MM.1S (cell line): Measurements from ENCODE around the gene JPH4.

ENCODE experiments used
- CTCF ChIP-seq: fragments of 300-600 bp; sonication (generic); IDR thresholded peaks from 2 replicates; pipeline ENCODE4 v1.5.1; 2016; ENCODE audit warnings: antibody characterized with exemption, low read length, mixed read lengths
- EZH2 ChIP-seq: fragments of 300-600 bp; sonication (generic); optimal IDR thresholded peaks from 2 replicates; pipeline ENCODE3; 2017; ENCODE audit warnings: low read depth, mild to moderate bottlenecking, antibody characterized with exemption, low read length, mixed read lengths

GRCh38 chr14:23533652-23534435 is 44.7 kb downstream of the JPH4 start:
- TF ChIP-seq EZH2 (no peak), CTCF (no peak)
